Measurements from ENCODE around the gene CTNND1.

GRCh38 chr11:57804466-57804865, 42.9 kb downstream of the CTNND1 start:
- TF ChIP-seq, protein P1, sequence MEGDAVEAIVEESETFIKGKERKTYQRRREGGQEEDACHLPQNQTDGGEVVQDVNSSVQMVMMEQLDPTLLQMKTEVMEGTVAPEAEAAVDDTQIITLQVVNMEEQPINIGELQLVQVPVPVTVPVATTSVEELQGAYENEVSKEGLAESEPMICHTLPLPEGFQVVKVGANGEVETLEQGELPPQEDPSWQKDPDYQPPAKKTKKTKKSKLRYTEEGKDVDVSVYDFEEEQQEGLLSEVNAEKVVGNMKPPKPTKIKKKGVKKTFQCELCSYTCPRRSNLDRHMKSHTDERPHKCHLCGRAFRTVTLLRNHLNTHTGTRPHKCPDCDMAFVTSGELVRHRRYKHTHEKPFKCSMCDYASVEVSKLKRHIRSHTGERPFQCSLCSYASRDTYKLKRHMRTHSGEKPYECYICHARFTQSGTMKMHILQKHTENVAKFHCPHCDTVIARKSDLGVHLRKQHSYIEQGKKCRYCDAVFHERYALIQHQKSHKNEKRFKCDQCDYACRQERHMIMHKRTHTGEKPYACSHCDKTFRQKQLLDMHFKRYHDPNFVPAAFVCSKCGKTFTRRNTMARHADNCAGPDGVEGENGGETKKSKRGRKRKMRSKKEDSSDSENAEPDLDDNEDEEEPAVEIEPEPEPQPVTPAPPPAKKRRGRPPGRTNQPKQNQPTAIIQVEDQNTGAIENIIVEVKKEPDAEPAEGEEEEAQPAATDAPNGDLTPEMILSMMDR (conservative IDR thresholded peaks at IDR 0.05; ENCODE audit: low read length) = no peak
- TF ChIP-seq EZH2phosphoT487 (IDR thresholded peaks at IDR 0.05; ENCODE audit: borderline replicate concordance) = no peak
